Ishikawa (cell line): ENCODE results near the gene CAMK4.

Experiments used
- CEBPB ChIP-seq: IDR thresholded peaks from 2 replicates; pipeline ENCODE4 v1.6.1; 2012
- CREB1 ChIP-seq: IDR thresholded peaks from 2 replicates; pipeline ENCODE4 v1.6.1; 2012; ENCODE audit warnings: low read depth
- EGR1 ChIP-seq: IDR thresholded peaks from 2 replicates; pipeline ENCODE4 v1.6.1; 2012
- EP300 ChIP-seq: IDR thresholded peaks from 2 replicates; pipeline ENCODE4 v1.6.1; 2012; ENCODE audit warnings: borderline replicate concordance
- FOXM1 ChIP-seq: IDR thresholded peaks from 2 replicates; pipeline ENCODE4 v1.6.1; 2012; ENCODE audit warnings: low read depth, borderline replicate concordance
- NFIC ChIP-seq: IDR thresholded peaks from 2 replicates; pipeline ENCODE4 v1.6.1; 2012
- RAD21 ChIP-seq: IDR thresholded peaks from 2 replicates; pipeline ENCODE4 v1.6.1; 2012; ENCODE audit warnings: low read depth
- TAF1 ChIP-seq: IDR thresholded peaks from 2 replicates; pipeline ENCODE4 v1.6.1; 2012; ENCODE audit warnings: low read depth, mild to moderate bottlenecking
- TCF12 ChIP-seq: IDR thresholded peaks from 2 replicates; pipeline ENCODE4 v1.6.1; 2012; ENCODE audit warnings: low read depth
- TEAD4 ChIP-seq: IDR thresholded peaks from 2 replicates; pipeline ENCODE4 v1.6.1; 2012
- YY1 ChIP-seq: IDR thresholded peaks from 2 replicates; pipeline ENCODE4 v1.6.1; 2012; ENCODE audit warnings: low read depth
- ZBTB7A ChIP-seq: IDR thresholded peaks from 2 replicates; pipeline ENCODE4 v1.6.1; 2012; ENCODE audit warnings: low read depth
- TF ChIP-seq, protein P1 (sequence below): IDR thresholded peaks from 2 replicates; pipeline ENCODE4 v1.6.1; 2012
- TF ChIP-seq, protein P2 (sequence below): IDR thresholded peaks from 2 replicates; pipeline ENCODE4 v1.6.1; 2012; ENCODE audit warnings: low read depth, mild to moderate bottlenecking
- TF ChIP-seq, protein P3 (sequence below): IDR thresholded peaks from 2 replicates; pipeline ENCODE4 v1.6.1; 2012

CAMK4 gene

GRCh38 chr5:111259636-111260035, 35.5 kb downstream of the CAMK4 start:
- TF ChIP-seq, protein P1, sequence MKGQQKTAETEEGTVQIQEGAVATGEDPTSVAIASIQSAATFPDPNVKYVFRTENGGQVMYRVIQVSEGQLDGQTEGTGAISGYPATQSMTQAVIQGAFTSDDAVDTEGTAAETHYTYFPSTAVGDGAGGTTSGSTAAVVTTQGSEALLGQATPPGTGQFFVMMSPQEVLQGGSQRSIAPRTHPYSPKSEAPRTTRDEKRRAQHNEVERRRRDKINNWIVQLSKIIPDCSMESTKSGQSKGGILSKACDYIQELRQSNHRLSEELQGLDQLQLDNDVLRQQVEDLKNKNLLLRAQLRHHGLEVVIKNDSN = no peak
- TF ChIP-seq EP300 = no peak
- TF ChIP-seq, protein P2, sequence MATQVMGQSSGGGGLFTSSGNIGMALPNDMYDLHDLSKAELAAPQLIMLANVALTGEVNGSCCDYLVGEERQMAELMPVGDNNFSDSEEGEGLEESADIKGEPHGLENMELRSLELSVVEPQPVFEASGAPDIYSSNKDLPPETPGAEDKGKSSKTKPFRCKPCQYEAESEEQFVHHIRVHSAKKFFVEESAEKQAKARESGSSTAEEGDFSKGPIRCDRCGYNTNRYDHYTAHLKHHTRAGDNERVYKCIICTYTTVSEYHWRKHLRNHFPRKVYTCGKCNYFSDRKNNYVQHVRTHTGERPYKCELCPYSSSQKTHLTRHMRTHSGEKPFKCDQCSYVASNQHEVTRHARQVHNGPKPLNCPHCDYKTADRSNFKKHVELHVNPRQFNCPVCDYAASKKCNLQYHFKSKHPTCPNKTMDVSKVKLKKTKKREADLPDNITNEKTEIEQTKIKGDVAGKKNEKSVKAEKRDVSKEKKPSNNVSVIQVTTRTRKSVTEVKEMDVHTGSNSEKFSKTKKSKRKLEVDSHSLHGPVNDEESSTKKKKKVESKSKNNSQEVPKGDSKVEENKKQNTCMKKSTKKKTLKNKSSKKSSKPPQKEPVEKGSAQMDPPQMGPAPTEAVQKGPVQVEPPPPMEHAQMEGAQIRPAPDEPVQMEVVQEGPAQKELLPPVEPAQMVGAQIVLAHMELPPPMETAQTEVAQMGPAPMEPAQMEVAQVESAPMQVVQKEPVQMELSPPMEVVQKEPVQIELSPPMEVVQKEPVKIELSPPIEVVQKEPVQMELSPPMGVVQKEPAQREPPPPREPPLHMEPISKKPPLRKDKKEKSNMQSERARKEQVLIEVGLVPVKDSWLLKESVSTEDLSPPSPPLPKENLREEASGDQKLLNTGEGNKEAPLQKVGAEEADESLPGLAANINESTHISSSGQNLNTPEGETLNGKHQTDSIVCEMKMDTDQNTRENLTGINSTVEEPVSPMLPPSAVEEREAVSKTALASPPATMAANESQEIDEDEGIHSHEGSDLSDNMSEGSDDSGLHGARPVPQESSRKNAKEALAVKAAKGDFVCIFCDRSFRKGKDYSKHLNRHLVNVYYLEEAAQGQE = no peak
- TF ChIP-seq CREB1 = no peak
- TF ChIP-seq EGR1 = no peak
- TF ChIP-seq ZBTB7A = no peak
- no peak for TF ChIP-seq FOXM1
- TF ChIP-seq CEBPB = no peak
- no peak for TF ChIP-seq TAF1
- TF ChIP-seq RAD21 = no peak
- TF ChIP-seq, protein P3, sequence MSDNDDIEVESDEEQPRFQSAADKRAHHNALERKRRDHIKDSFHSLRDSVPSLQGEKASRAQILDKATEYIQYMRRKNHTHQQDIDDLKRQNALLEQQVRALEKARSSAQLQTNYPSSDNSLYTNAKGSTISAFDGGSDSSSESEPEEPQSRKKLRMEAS = no peak
- no peak for TF ChIP-seq TEAD4

- TF ChIP-seq TEAD4 = no peak
- no peak for TF ChIP-seq YY1
- TF ChIP-seq NFIC = no peak
- no peak for TF ChIP-seq EGR1
- no peak for TF ChIP-seq RAD21
- TF ChIP-seq EP300 = no peak
- TF ChIP-seq, protein P2 = no peak
- TF ChIP-seq TCF12 = no peak
- no peak for TF ChIP-seq CEBPB
- no peak for TF ChIP-seq FOXM1
- TF ChIP-seq, protein P3 = no peak
- TF ChIP-seq TAF1 = no peak
- TF ChIP-seq CREB1 = no peak
- TF ChIP-seq ZBTB7A = no peak
Observed at GRCh38 chr5:111261610-111262009, 37.4 kb downstream of the CAMK4 start.

GRCh38 chr5:111262153-111262552, 38.0 kb downstream of the CAMK4 start:
- TF ChIP-seq, protein P1 = no peak
- TF ChIP-seq TAF1 (no peak), CEBPB (no peak), EP300 (no peak)

GRCh38 chr5:111262815-111263214, 38.6 kb downstream of the CAMK4 start:
- TF ChIP-seq, protein P3 = no peak
- TF ChIP-seq, protein P1 = no peak
- TF ChIP-seq FOXM1 = no peak
- no peak for TF ChIP-seq ZBTB7A
- no peak for TF ChIP-seq TEAD4
- no peak for TF ChIP-seq CREB1
- TF ChIP-seq RAD21 = no peak
- TF ChIP-seq TAF1 = no peak
- no peak for TF ChIP-seq CEBPB
- TF ChIP-seq EGR1 = no peak
- no peak for TF ChIP-seq EP300
- no peak for TF ChIP-seq YY1
- no peak for TF ChIP-seq NFIC
- TF ChIP-seq, protein P2 = no peak
- TF ChIP-seq TCF12 = no peak
